OCI-M1 (cell line): Measurements from ENCODE around the gene KRTAP4-6.
"Not testable (repeated sequence)": the region's sequence is repeated elsewhere in the genome, so short reads cannot be mapped to it uniquely, and the experiment has no call there.

ENCODE experiments used
- DNase-seq: peaks from one replicate; lab custom pipeline; 2025; lab: John Stamatoyannopoulos, UW

The KRTAP4-6 gene

DNA sequence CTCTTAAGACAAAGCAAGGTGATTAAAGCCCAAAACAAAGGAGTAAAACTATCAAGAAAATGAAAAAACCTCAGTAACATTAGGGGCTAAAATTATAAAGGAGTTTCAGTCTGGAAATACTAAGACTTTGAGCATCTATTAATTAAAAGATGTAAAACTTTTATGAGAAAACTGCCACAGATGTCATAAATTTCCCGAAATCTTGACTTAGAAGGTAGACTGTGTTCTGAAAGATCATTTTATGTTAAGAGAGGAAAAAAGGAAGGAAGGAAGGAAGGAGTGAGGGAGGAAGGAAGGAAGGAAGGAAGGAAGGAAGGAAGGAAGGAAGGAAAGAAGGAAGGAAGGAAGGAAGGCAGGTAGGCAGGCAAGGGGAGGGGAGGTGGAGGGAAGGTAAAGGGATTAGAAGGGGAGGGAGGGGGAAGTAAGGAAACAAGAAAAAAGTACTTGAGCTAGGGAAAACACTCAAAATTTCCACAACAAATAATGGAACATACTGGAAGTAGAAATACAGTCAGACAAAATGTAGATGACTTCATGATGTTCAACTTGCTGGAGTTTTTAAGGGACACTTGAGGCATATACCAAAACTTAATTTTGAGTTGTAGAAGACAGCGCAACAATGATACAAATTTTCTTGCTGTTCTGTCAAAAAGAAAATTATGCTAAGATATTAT lies 7.3 kb upstream of the KRTAP4-6 start:
- DNase-seq = no peak

DNA sequence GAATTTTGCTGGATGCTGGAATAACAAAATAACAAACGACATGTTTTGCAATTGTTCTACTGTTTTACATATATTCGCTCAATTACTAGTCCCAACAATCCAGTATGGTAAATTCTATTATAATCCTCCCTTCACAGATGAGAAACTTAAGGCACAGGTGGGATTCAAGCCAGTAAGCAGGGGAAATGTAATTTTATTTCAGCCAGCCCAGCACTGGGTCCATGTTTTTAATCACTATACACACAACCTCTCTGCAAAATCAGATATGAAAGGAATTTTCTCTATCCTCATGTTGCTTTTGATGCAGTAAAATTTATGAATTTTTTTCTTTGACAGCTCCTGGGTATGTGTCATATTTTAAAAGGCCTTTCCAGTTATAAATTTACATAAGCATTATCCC lies 4.9 kb upstream of the KRTAP4-6 start:
- DNase-seq = no peak

DNA sequence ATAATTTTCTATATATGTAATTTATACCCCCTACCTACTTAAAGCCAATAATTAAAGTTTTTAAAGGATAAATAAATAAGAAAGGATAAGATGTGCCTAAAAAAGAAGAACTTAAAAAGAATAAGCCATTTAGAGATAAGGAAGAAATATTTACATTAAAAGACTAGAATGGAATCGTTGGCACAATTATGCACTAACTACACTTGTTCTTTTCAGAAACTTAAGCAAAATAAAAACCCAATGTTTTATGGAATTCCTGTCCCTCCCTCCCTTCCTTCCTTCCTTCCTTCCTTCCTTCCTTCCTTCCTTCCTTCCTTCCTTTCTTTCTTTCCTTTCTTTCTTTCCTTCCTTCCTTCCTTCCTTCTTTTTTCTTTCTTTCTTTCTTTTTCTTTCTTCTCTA lies 4.5 kb upstream of the KRTAP4-6 start:
- no peak for DNase-seq

GRCh38 chr17:41141361-41141760 lies 1.0 kb upstream of the KRTAP4-6 start:
- no peak for DNase-seq

DNA sequence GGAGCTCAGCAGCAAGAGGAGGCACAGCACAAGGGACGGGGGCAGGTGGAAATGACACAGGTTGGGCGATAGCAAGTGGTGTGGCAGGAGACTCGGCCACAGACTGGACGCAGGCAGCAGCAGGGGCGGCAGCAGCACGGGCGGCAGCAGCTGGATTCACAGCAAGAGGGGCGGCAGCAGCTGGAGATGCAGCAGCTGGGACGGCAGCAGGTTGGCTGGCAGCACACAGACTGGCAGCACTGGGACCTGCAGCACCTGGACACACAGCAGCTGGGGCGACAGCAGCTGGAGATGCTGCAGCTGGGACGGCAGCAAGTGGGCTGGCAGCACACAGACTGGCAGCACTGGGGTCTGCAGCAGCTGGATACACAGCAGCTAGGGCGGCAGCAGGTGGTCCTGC lies 479 bp downstream of the KRTAP4-6 start:
- DNase-seq = not testable (repeated sequence)

- no peak for DNase-seq
Measured at GRCh38 chr17:41133880-41134735, 6.2 kb downstream of the KRTAP4-6 start.

- no peak for DNase-seq
Measured at GRCh38 chr17:41131979-41132378, 8.4 kb downstream of the KRTAP4-6 start.

GRCh38 chr17:41127371-41127770 lies 13.0 kb downstream of the KRTAP4-6 start:
- DNase-seq = no peak

DNA sequence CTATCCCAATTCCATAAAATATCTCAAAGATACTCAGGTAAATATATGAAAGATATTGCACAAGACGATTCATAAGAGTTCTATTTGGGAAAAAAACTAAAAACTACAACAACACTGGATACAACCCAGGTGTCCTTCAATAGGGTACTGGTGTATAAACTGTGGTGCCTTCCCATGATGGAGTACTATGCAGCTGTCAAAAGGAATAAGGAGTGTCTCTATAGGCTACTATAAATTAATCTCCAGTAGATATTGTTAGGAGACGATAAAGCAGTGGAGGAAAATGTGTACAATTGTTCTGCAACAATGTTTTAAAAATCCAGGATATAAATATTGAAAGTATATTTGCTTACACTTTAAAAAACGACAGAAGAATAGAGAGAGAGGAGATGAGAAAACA lies 13.9 kb downstream of the KRTAP4-6 start:
- DNase-seq = no peak

- DNase-seq = no peak
Measured at GRCh38 chr17:41125064-41125463, 15.3 kb downstream of the KRTAP4-6 start.

DNA sequence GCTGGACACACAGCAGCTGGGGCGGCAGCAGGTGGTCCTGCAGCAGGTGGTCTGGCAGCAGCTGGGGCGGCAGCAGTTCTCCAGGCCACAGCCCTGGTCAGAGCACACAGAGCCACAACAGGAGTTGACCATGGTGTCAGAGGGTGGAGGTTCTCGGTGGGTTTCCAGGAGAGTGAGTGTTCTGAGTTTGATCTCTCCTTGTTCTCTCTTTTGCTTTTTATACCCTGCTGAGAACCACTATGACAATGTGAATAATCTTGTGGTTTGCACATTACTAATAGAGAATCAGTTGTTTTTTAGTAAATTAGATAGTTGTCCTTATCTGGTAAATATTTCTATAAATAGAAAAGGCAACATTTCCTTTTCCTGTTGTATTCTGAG lies 16.4 kb downstream of the KRTAP4-6 start, which contains the start of gene KRTAP4-12:
Gene KRTAP4-12 (minus strand): TSS at position 192 of the 381 bp plus-strand sequence. CDS start 60 bp downstream, at position 132.
- DNase-seq = not testable (repeated sequence)

DNA sequence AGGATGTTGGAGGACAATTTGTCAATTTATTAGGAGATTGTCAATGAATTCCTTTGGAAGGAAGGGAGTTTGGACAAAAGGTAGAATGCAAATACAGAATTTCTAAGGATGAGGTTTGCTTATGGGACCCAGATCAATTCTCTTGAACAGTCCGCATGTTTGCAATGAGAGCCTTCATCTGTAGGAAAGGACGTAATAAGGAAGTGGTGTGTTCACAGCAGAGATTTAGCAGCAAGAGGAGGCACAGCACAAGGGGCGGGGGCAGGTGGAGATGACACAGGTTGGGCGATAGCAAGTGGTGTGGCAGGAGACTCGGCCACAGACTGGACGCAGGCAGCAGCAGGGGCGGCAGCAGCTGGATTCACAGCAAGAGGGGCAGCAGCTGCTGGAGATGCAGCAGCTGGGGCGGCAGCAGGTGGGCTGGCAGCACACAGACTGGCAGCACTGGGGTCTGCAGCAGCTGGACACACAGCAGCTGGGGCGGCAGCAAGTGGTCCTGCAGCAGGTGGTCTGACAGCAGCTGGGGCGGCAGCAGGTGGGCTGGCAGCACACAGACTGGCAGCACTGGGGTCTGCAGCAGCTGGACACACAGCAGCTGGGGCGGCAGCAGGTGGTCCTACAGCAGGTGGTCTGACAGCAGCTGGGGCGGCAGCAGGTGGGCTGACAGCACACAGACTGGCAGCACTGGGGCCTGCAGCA lies 16.9 kb downstream of the KRTAP4-6 start:
- not testable (repeated sequence) for DNase-seq

- DNase-seq = no peak
Measured at GRCh38 chr17:41121742-41122141, 18.6 kb downstream of the KRTAP4-6 start.

DNA sequence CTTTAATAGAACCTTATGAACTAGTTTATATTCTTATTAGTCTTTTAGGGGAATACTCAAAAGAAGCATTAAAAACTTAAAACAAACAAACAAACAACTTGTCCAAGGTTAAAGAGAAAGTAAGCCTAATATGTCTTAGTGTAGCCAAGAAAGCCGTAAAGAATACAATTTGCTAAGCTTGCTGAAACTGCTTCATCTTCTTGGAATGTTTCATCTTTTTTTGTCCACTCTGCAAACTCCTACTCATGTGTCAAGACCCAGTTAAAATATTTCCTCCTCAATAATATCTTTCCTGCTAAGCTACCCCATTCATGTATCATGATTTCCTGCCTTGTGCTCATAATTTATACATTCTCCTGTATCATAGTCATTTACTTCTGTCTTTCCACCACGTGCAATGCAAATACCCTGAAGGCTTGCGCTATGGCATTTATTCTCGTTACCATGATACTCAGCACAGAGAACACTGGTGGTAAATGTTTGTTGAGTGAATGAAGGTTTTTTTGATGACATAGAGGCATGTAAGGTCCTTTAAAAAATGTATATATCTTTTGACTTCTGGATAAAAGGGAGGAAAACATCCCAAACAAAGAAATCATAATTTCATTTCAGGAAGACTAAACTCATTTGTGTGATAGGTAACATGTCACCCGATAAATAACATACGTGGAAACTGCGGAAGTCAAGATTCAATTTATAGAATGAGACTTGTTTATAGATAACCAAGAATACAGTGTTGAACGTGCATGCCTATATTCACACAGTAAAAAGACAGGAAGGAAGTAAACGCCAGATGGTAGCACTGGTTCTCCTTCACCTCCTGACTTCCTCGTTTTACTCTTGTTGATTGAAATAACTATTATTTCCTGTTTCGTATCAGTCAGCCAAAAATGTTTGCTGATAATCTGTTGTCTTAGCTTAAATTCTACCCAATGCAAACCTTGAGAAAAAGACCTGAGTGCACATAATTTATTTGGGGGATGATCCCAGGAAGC lies 20.4 kb downstream of the KRTAP4-6 start:
- DNase-seq = peak; percentile 11

- no peak for DNase-seq
Measured at GRCh38 chr17:41118721-41119120, 21.6 kb downstream of the KRTAP4-6 start.

GRCh38 chr17:41117846-41118386 lies 22.4 kb downstream of the KRTAP4-6 start, which contains the start of gene KRTAP4-11:
KRTAP4-11 (minus strand) TSS chr17:41118373; CDS start chr17:41118315, 58 bp downstream.
- DNase-seq = not testable (repeated sequence)

GRCh38 chr17:41116297-41116696 lies 24.0 kb downstream of the KRTAP4-6 start:
- no peak for DNase-seq

DNA sequence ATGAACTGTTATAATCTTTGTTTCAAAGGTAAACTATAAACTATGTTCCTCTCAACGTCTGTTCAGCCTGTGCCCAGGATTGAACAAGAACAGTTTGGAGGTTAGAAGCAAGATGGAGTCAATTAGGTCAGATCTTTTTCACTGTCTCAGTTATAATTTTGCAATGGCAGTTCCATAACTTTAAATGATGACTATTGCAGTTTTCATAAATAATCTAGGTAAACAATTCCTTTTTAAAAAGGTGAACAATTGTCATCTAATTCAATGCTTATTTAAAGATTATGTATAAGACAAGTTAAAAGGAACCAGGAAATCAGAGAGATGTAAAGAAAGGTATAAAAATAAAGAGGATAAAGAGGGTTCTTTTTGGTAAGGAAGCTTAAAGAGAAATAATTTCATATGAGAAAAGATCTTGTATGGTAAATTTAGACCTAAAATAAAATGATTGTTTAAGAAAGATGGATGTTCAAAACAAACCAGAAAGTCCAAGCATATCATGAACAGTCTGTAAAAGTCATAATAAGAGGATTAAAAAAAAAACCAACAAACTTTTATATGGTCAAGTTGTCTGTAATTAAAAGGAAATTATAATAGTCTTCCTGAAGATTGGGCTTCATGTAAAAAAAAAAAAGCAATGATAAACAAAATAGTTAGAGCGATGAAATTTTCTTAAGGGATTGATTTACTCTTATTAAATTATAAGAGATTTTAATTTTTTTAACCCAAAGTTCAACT lies 29.0 kb downstream of the KRTAP4-6 start:
- no peak for DNase-seq

DNA sequence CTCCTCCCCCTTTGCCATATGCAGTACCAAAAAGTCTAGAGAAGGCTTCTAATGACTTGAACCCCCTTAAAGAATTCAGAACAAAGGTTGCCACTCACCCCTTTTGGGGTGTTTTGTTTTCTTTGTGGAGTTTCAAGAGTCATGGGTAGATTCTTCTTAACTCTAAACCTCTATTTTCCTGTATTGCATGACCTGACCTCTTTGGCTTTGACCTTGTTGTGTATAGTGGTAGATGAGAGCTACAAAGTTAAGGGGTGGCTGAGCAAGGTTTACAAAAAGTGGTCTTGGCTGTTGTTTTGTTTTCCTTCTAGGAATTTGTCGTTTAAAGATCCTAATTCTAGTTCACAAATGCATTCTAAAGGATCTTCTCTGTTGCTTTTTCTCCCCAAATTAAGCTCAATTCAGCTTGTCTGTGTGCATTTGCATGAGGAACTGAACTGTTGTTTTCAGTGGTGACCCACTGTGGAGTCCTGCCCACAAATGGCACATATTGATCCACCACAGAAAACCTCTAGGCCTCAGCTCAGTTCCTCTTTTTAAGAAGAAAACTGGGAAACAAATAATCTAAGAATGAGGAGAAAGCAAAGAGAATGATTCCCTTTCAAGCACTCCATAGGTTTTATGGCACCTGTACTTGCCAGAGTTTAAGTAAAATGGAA lies 31.5 kb downstream of the KRTAP4-6 start:
- DNase-seq = not testable (repeated sequence)
